Measurements from ENCODE around the gene TRIM47.

Gene TRIM47

DNA sequence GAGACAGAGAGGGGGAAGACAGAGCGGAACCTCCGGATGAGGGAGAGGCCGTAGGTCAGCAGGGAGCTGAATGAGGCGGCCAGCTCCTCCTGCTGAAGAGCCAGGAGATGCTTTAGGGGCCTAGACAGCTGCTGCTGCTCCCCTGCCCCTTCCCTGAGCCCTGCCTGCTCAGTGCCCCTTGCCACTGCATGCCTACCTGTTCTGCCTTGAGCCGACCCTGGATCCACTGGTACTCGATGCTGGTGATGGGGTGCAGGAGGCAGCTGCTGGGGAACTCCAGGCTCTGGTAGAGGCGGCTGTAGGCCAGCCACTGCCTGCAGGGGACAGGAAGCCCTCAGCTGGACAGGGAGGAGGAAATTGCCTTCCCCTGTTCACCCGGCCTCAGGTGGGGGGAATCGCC, 41.8 kb downstream of the TRIM47 start:
- no peak overlapping the region for H3K4me3 ChIP-seq (ENCODE audit: low read depth, low read length)
- POLR2A ChIA-PET, result interaction anchor here (0.8 kb wide), 1 partner anchor 62 kb away, joined by 3 read pairs; no protein-coding TSS in a partner anchor
- CTCF ChIA-PET, result interaction anchor here (0.8 to 7.5 kb wide), 5 partner anchors 10 to 87 kb away, joined by 3 to 52 read pairs (median 4); partner anchors contain the start of genes GALK1, UNC13D and WBP2

GRCh38 chr17:75835654-75835987, 42.8 kb downstream of the TRIM47 start:
- ChIA-PET POLR2A (no interaction called here), CTCF (interaction anchor here (5.2 to 7.5 kb wide), 2 partner anchors 9 to 11 kb away, joined by 22 to 52 read pairs; partner anchors contain the start of gene UNC13D)
- DNase-seq (ENCODE audit: low read depth, low spot score), result no peak

More for the DNA sequence above, 41.8 kb downstream of the TRIM47 start:
- no peak for DNase-seq (ENCODE audit: low read depth, low spot score)
- no peak for TF ChIP-seq CTCF (IDR thresholded peaks at IDR 0.05; ENCODE audit: insufficient read depth, low read length, missing control alignments)

DNA sequence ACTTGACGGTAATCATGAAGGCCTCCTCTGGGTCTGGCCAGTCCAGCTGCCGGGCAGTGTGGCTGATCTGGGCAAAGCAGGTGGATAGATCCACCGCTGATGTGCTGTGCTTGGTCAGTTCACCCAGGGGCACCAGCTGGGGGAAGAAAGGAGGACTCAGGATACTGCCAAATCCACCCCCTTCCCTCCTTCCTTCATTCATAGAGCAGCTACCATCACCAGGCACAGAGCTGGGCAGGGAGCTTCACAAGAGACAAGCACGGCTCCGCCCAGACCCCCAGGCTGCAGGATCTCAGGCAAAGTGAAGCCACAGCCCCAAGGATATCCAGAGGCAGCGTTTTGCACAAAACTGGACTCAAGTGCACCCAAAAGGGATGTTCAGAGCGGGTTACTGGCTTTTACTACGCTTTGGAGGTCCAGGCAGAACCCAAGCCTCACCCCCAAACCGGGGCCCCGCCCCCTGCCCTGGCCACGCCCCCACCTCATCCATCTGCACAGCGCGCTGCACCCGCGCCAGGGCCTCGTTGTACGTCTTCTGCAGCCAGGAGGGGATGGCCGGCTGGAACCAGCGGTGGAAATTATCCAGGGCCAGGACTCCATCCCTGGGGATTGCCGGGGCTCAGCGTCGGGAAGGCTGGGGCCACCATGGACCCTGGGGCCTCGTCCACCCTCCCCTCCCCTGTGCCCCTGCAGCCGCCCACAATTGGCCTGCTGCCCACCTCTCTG, 43.3 kb downstream of the TRIM47 start:
- CTCF ChIA-PET, result interaction anchor here (1.2 to 7.5 kb wide), 3 partner anchors 8 to 52 kb away, joined by 3 to 52 read pairs (median 22); partner anchors contain the start of gene UNC13D

More at GRCh38 chr17:75835654-75835987, 42.8 kb downstream of the TRIM47 start:
- TF ChIP-seq CTCF (IDR thresholded peaks at IDR 0.05; ENCODE audit: insufficient read depth, low read length, missing control alignments), result no peak
- no peak overlapping the region for H3K4me3 ChIP-seq (ENCODE audit: low read depth, low read length)

GRCh38 chr17:75834279-75834920, 44.0 kb downstream of the TRIM47 start:
- ChIA-PET POLR2A (no interaction called here), CTCF (interaction anchor here (1.2 to 7.5 kb wide), 3 partner anchors 8 to 51 kb away, joined by 3 to 52 read pairs (median 22); partner anchors contain the start of gene UNC13D)
- H3K4me3 ChIP-seq (ENCODE audit: low read depth, low read length), result no peak overlapping the region
- no peak for DNase-seq (ENCODE audit: low read depth, low spot score)
- TF ChIP-seq CTCF (IDR thresholded peaks at IDR 0.05; ENCODE audit: insufficient read depth, low read length, missing control alignments), result no peak

More for the DNA sequence above, 43.3 kb downstream of the TRIM47 start:
- POLR2A ChIA-PET, result no interaction called here
- no peak overlapping the region for H3K4me3 ChIP-seq (ENCODE audit: low read depth, low read length)
- DNase-seq (ENCODE audit: low read depth, low spot score), result no peak
- TF ChIP-seq CTCF (IDR thresholded peaks at IDR 0.05; ENCODE audit: insufficient read depth, low read length, missing control alignments), result no peak

GRCh38 chr17:75832652-75833400, 45.6 kb downstream of the TRIM47 start:
- no peak overlapping the region for H3K4me3 ChIP-seq (ENCODE audit: low read depth, low read length)
- DNase-seq (ENCODE audit: low read depth, low spot score), result no peak
- POLR2A ChIA-PET, result interaction anchor here (0.6 to 1.4 kb wide), 2 partner anchors 31 to 53 kb away, joined by 3 to 4 read pairs; no protein-coding TSS in a partner anchor
- CTCF ChIA-PET, result interaction anchor here (0.7 to 7.5 kb wide), 5 partner anchors 6 to 69 kb away, joined by 3 to 52 read pairs (median 3); partner anchors contain the start of genes UNC13D and WBP2
- no peak for TF ChIP-seq CTCF (IDR thresholded peaks at IDR 0.05; ENCODE audit: insufficient read depth, low read length, missing control alignments)

All from AG04449 (cell line).